SH-SY5Y (cell line): Measurements from ENCODE around the gene LSM3.

Source experiments
- GATA2 ChIP-seq: IDR thresholded peaks from 2 replicates; pipeline ENCODE4 v1.6.1; 2011; ENCODE audit warnings: mild to moderate bottlenecking, low read depth, low read length
- GATA3 ChIP-seq: IDR thresholded peaks from 2 replicates; pipeline ENCODE4 v1.6.1; 2011; ENCODE audit warnings: low read depth, mild to moderate bottlenecking, low read length, moderate library complexity

LSM3 gene

DNA sequence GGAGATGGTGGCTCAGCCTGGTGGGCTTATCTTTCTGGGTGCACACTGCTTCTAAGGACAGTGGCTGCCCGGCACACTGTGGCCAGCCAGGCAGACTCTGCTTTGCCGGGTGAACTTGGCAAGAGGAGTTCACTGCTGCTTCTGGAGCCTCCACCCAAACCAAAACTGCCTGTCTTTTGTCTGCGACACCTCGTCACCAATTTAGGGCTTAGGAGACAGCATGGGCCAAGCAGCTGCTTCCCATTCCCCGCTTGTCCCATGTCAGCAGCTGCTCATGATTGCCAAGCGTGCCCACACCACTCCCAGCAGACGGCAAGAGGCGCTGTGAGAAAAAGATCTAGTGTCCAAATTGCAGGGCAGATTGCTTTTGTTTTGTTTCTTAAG lies 57.3 kb downstream of the LSM3 start:
- TF ChIP-seq GATA2 (no peak), GATA3 (no peak)

DNA sequence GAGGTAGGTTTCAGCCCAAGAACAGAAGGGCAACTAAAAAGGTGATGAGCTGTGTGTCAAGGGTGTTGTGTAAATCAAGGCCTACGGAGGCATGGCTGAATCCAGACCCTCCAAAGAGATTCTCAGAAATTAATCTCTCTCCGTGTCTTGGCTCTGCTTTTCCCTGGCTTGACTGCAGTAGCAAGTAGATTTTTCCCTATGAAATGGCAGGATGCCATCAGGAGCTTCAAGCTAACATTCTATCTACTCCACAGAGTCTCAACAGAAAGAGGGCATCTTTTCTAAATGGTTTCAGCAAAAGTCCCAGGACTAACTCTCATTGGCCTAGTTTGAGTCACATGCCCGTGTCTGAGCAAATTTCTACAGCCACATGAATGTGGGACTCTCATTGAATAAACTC lies 58.3 kb downstream of the LSM3 start:
- TF ChIP-seq GATA3 (no peak), GATA2 (no peak)

DNA sequence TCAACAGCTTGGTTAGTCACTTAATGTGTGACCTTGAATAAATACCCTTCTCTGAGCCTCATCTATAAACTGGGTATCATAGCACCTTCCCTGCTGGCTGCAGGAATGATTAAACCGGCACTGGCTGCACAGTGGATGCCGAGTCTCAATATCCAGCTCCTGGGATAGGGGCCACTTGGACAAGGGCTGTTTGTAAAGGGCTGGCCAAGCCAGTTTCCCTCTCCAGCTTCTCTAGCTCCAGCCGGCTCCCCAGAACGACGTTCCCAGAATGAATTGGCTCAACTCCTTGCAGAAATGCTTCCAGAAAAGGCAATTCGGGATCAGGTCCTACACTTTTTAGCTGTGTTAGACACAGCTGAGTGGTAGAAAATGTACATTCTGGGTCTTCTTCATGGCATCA lies 58.8 kb downstream of the LSM3 start:
- TF ChIP-seq GATA3, result no peak
- no peak for TF ChIP-seq GATA2

- no peak for TF ChIP-seq GATA3
- no peak for TF ChIP-seq GATA2
Measured at GRCh38 chr3:14238356-14238755, 59.7 kb downstream of the LSM3 start.

- TF ChIP-seq GATA2 (no peak), GATA3 (no peak)
Measured at GRCh38 chr3:14238930-14239329, 60.3 kb downstream of the LSM3 start.

- TF ChIP-seq GATA3 (no peak), GATA2 (no peak)
Measured at GRCh38 chr3:14239940-14240339, 61.3 kb downstream of the LSM3 start.

DNA sequence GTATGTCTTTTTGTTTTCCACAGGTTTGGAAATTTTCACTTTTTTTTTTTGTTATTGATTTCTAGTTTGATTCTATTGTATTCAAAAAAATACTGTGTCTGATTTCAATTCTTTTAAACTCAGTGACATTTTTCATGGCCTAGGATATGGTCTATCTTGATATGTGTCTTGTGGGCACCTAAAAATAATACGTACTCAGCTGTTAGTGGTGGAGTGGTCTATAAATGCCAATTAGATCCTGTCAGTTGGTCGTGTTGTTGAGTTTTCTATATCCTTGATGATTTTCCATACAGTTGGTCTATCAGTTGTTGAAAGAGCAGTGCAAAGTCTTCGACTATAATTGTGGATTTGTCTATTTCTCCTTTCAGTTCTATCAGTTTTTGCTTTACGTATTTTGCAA lies 61.7 kb downstream of the LSM3 start:
- TF ChIP-seq GATA3, result no peak
- no peak for TF ChIP-seq GATA2

GRCh38 chr3:14241716-14242115 lies 63.1 kb downstream of the LSM3 start:
- TF ChIP-seq GATA2 (no peak), GATA3 (no peak)

- TF ChIP-seq GATA3, result no peak
- TF ChIP-seq GATA2, result no peak
Measured at GRCh38 chr3:14242490-14243311, 64.1 kb downstream of the LSM3 start.

- TF ChIP-seq GATA3, result no peak
- TF ChIP-seq GATA2, result no peak
Measured at GRCh38 chr3:14243782-14244181, 65.2 kb downstream of the LSM3 start.

DNA sequence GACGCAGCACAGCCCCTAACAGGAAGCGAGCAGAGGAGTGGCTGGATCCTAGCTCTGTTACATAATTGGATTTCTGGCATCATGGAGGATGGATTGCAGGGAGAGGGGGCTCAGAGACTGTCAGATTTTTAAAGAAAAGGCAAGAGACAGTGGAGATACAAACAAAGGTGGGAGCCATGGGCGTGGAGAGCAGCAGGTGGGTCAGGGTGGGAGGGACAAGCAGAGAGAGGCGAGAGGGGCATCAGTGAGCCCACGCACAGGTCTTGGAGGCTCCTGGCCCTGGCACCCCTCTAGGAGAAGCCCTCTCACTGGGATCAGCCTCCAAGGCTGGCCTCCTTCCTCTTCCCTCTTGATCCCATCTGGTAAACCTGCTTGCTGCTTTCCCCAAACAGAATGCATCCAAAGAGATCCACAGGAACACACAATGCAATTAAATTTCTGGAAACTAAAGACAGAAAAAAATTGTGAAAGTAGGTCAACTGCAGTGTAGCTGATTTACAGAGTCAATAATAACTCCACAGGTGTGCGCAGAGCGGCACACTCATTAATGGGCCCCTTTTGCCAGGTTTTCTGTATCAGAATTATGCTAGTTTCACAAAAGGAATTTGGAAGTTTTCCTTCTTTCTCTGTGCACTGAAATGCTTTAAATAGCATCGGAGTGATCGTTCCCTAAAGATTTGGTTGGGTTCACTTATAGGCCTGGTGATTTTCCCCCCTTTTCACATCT lies 66.1 kb downstream of the LSM3 start:
- no peak for TF ChIP-seq GATA3
- no peak for TF ChIP-seq GATA2

- TF ChIP-seq GATA2 (no peak), GATA3 (no peak)
Measured at GRCh38 chr3:14245248-14245639, 66.6 kb downstream of the LSM3 start.

DNA sequence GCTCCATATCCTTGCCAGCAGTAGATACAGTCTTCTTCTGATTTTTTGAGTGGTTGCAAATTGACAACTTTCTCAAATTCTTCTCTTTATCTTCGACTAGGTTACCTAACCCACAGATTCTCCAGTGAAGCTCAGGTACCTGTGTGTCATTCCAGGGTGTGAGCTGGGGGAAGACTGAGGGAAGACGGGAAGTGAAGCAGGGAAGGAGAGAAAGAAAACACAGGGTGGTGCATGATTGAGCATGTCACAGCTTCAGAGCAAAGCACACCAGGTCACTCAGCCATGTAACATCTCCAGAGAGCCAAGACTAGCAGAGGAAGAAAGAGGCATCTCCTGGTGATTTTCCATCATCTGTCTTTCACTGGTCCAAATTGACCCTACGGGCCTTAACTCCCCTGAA lies 67.2 kb downstream of the LSM3 start:
- no peak for TF ChIP-seq GATA3
- TF ChIP-seq GATA2, result no peak

GRCh38 chr3:14246414-14246813 lies 67.8 kb downstream of the LSM3 start:
- TF ChIP-seq GATA2 (no peak), GATA3 (no peak)

GRCh38 chr3:14248477-14248848 lies 69.8 kb downstream of the LSM3 start:
- TF ChIP-seq GATA2, result no peak

- TF ChIP-seq GATA2 (no peak), GATA3 (no peak)
Measured at GRCh38 chr3:14248849-14249523, 70.4 kb downstream of the LSM3 start.
